Fibroblast of the aortic adventitia (primary cell): Measurements from ENCODE around the gene NANOS1. TPM values are rescaled to one million over a fixed set of nuclear protein-coding genes. Genes with fewer than 3 reads are reported as not detected.

Experiments used
- DNase-seq: peaks from one replicate; pipeline ENCODE4 v3.0.0-alpha.2; 2010; ENCODE audit warnings: low read depth
- H3K4me3 ChIP-seq: 2 replicates; pipeline ENCODE4 v1.5.1; 2011; ENCODE audit warnings: low read depth, mild to moderate bottlenecking, control low read depth, low read length, moderate library complexity
- CTCF ChIP-seq: IDR thresholded peaks from 2 replicates; pipeline ENCODE4 v1.5.1; 2011; ENCODE audit warnings: mild to moderate bottlenecking, low read length, control low read depth, inconsistent platforms; ENCODE audit not compliant: insufficient read depth
- total RNA-seq: library from RNA; depleted of rRNA; stranded (reverse); fragments of >200 nt; gene quantifications from 2 replicates; pipeline ENCODE4 v1.2.3, GENCODE V29; 2012; ENCODE audit warnings: low replicate concordance

Gene NANOS1
- total RNA-seq, 1 donor, result 2.1 TPM

GRCh38 chr10:119055472-119055871, 26.0 kb downstream of the NANOS1 start:
- DNase-seq, result no peak
- no peak overlapping the region for H3K4me3 ChIP-seq
- no peak for TF ChIP-seq CTCF

GRCh38 chr10:119058010-119058409, 28.5 kb downstream of the NANOS1 start:
- TF ChIP-seq CTCF, result no peak
- no peak for DNase-seq
- no peak overlapping the region for H3K4me3 ChIP-seq

- no peak for TF ChIP-seq CTCF
- no peak overlapping the region for H3K4me3 ChIP-seq
- no peak for DNase-seq
Measured at GRCh38 chr10:119059557-119059956, 30.0 kb downstream of the NANOS1 start.

GRCh38 chr10:119060107-119060506, 30.6 kb downstream of the NANOS1 start:
- TF ChIP-seq CTCF, result no peak
- H3K4me3 ChIP-seq, result no peak overlapping the region
- DNase-seq, result no peak

- H3K4me3 ChIP-seq, result no peak overlapping the region
- DNase-seq, result no peak
- no peak for TF ChIP-seq CTCF
Measured at GRCh38 chr10:119061352-119061751, 31.8 kb downstream of the NANOS1 start.

- TF ChIP-seq CTCF, result no peak
- no peak overlapping the region for H3K4me3 ChIP-seq
- no peak for DNase-seq
Measured at GRCh38 chr10:119061926-119062325, 32.4 kb downstream of the NANOS1 start.

GRCh38 chr10:119070395-119071165, 41.1 kb downstream of the NANOS1 start:
- no peak overlapping the region for H3K4me3 ChIP-seq
- no peak for TF ChIP-seq CTCF

More at GRCh38 chr10:119070395-119071165, 41.1 kb downstream of the NANOS1 start:
- DNase-seq, result no peak
